ENCODE results near the gene ACIN1. TPM values are rescaled to one million over a fixed set of nuclear protein-coding genes. Genes with fewer than 3 reads are reported as not detected.

ACIN1 gene
- total and polyA plus RNA-seq, 9 of the 15 experiments (the other 6 are each of a cell fraction or from before 2014, with no cell fraction given), result 5.0 to 196 (median 129) TPM

GRCh38 chr14:23056145-23056955 lies 38.6 kb downstream of the ACIN1 start (continued):
- TF ChIP-seq TEAD1 (CRISPR knock-in tag; IDR thresholded peaks at IDR 0.05) (no peak), DIDO1 (tag; IDR thresholded peaks at IDR 0.05; ENCODE audit: low read depth) (no peak), ZSCAN29 (IDR thresholded peaks at IDR 0.05) (no peak), KLF10 (CRISPR knock-in tag; IDR thresholded peaks at IDR 0.05) (no peak), TARDBP (IDR thresholded peaks at IDR 0.05) (peak; percentile 80; the same call in 1 of the 2 replicates), MYNN (IDR thresholded peaks at IDR 0.05) (peak; percentile 63; the same call in 1 of the 2 replicates), MYNN (CRISPR knock-in tag; IDR thresholded peaks at IDR 0.05) (no peak), PBX2 (CRISPR knock-in tag; IDR thresholded peaks at IDR 0.05; ENCODE audit: low read depth) (no peak), PBX2 (tag; conservative IDR thresholded peaks at IDR 0.05; ENCODE audit: low read depth) (peak; percentile 20; the same call in 1 of the 2 replicates), TAF1 (IDR thresholded peaks at IDR 0.05; ENCODE audit: control insufficient read depth, extremely low read depth, insufficient read depth, low read length, severe bottlenecking) (peak; percentile 45), RAD51 (IDR thresholded peaks at IDR 0.05; ENCODE audit: borderline replicate concordance, low read depth) (no peak), FOXM1 (IDR thresholded peaks at IDR 0.05; ENCODE audit: low read depth) (no peak), FOXM1 (CRISPR knock-in tag; IDR thresholded peaks at IDR 0.05; ENCODE audit: low read depth) (peak; percentile 45; the same call in 1 of the 2 replicates), ZNF174 (CRISPR knock-in tag; IDR thresholded peaks at IDR 0.05) (no peak), RCOR1 (IDR thresholded peaks at IDR 0.05; ENCODE audit: borderline replicate concordance in 1 of 2, low read depth in 2 of 2, low read length in 2 of 2) (peak in 1 of 2 experiments; percentile 69; a peak in 2 of 4 replicates), NBN (IDR thresholded peaks at IDR 0.05; ENCODE audit: low read depth) (peak; percentile 65; the same call in 1 of the 2 replicates), CTCFL (IDR thresholded peaks at IDR 0.05; ENCODE audit: borderline replicate concordance, insufficient read depth, low read depth, low read length, poor library complexity, severe bottlenecking) (peak; percentile 98), SRSF7 (optimal IDR thresholded peaks at IDR 0.05; ENCODE audit: low read depth, low read length) (no peak), ZNF766 (CRISPR knock-in tag; conservative IDR thresholded peaks at IDR 0.05) (no peak), TCF7 (IDR thresholded peaks at IDR 0.05; ENCODE audit: borderline replicate concordance) (no peak), SMARCE1 (IDR thresholded peaks at IDR 0.05) (peak; percentile 46; the same call in 1 of the 2 replicates), CREB1 (IDR thresholded peaks at IDR 0.05) (no peak), CREB1 (CRISPR knock-in tag; IDR thresholded peaks at IDR 0.05) (0 out of 2 replicates have a peak, but pooled peaks have one; percentile 20), CBX8 (IDR thresholded peaks at IDR 0.05; ENCODE audit: borderline replicate concordance, extremely low read depth, low read depth, low read length, poor library complexity, severe bottlenecking) (no peak)

Data from K562 (cell line).